ENCODE results near the gene HIVEP1. TPM values are rescaled to one million over a fixed set of nuclear protein-coding genes. Genes with fewer than 3 reads are reported as not detected.

Gene HIVEP1
- total and polyA plus RNA-seq, 2 of the 8 experiments (the other 6 are each of a cell fraction or from before 2014, with no cell fraction given): 22.6 to 23.1 TPM

DNA sequence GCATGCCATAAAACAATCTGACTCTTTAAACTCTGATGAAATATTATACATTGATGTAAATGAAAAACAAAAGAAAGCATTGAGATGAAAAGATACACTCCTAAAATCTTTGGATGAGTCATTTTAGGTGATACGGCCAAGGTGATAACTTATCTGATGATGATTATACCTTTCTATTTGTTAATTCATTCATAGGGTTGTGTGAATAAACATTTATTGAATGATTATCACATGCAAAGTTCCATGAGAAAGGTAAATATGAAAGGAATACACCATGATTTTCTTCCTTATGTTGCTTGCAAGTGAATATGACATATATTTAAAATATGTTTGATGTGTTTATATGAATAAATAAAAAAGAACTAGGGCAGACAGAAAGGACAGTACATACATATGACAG, 15.4 kb upstream of the HIVEP1 start (continued):
- no peak for TF ChIP-seq TAF7 (optimal IDR thresholded peaks at IDR 0.05; ENCODE audit: borderline replicate concordance, low read depth, low read length)
